Subcutaneous adipose tissue (tissue), 4 donors: Measurements from ENCODE around the gene MKI67. TPM values are rescaled to one million over a fixed set of nuclear protein-coding genes. Genes with fewer than 3 reads are reported as not detected.

Experiments used
- CTCF ChIP-seq: fragments of 450-650 bp; IDR thresholded peaks from one replicate; pipeline ENCODE4 v1.5.1; 2016; ENCODE audit warnings: low read depth, mild to moderate bottlenecking, control low read depth, antibody characterized with exemption, moderate library complexity
- total RNA-seq, 4 donors: library from RNA; depleted of rRNA; stranded (reverse); fragments of >200 nt; gene quantifications; one replicate each; pipeline ENCODE4 v1.1.0, GENCODE V29; 2016

MKI67 gene
- total RNA-seq, 4 donors from 2014 or later: 0.49 to 6.5 (median 3.1) TPM

GRCh38 chr10:128152741-128153580 is 26.7 kb upstream of the MKI67 start:
- no peak for TF ChIP-seq CTCF

- no peak for TF ChIP-seq CTCF
Measured at GRCh38 chr10:128151031-128151430, 24.8 kb upstream of the MKI67 start.

- TF ChIP-seq CTCF: no peak
Measured at GRCh38 chr10:128150561-128150960, 24.3 kb upstream of the MKI67 start.

- no peak for TF ChIP-seq CTCF
Measured at GRCh38 chr10:128150045-128150493, 23.8 kb upstream of the MKI67 start.

- no peak for TF ChIP-seq CTCF
Measured at GRCh38 chr10:128149267-128150014, 23.2 kb upstream of the MKI67 start.

- no peak for TF ChIP-seq CTCF
Measured at GRCh38 chr10:128147669-128148068, 21.4 kb upstream of the MKI67 start.

- TF ChIP-seq CTCF: no peak
Measured at GRCh38 chr10:128147064-128147463, 20.8 kb upstream of the MKI67 start.
